H9 (cell line): Measurements from ENCODE around the gene PNPO. TPM values are rescaled to one million over a fixed set of nuclear protein-coding genes. Genes with fewer than 3 reads are reported as not detected.

ENCODE experiments used
- DNase-seq: peaks from one replicate; pipeline ENCODE4 v3.0.0-alpha.2; 2017
- H2AFZ ChIP-seq: one replicate; pipeline ENCODE4 v1.6.1; 2013; ENCODE audit warnings: mild to moderate bottlenecking, low read length, control low read depth, moderate library complexity
- H2AK5ac ChIP-seq: 2 replicates; pipeline ENCODE4 v1.6.1; 2013; ENCODE audit warnings: low read length, control low read depth, mixed read lengths; ENCODE audit not compliant: insufficient read length
- H2BK120ac ChIP-seq: one replicate; pipeline ENCODE4 v1.6.1; 2013; ENCODE audit warnings: low read depth, mild to moderate bottlenecking, low read length, control low read depth, inconsistent platforms; ENCODE audit not compliant: poor library complexity, severe bottlenecking
- H2BK12ac ChIP-seq: 2 replicates; pipeline ENCODE4 v1.6.1; 2013; ENCODE audit warnings: low read length, control low read depth, mixed read lengths, low read depth; ENCODE audit not compliant: insufficient read length
- H2BK15ac ChIP-seq: 2 replicates; pipeline ENCODE4 v1.6.1; 2013; ENCODE audit warnings: low read depth, low read length, control low read depth
- H2BK20ac ChIP-seq: one replicate; pipeline ENCODE4 v1.6.1; 2013; ENCODE audit warnings: low read depth, mild to moderate bottlenecking, low read length, control low read depth, inconsistent platforms; ENCODE audit not compliant: poor library complexity, severe bottlenecking
- H2BK5ac ChIP-seq: 2 replicates; pipeline ENCODE4 v1.6.1; 2013; ENCODE audit warnings: low read length, control low read depth, mixed read lengths; ENCODE audit not compliant: insufficient read length
- H3K14ac ChIP-seq: 2 replicates; pipeline ENCODE4 v1.6.1; 2013; ENCODE audit warnings: low read length, control low read depth; ENCODE audit not compliant: insufficient read depth
- H3K18ac ChIP-seq: 2 replicates; pipeline ENCODE4 v1.6.1; 2013; ENCODE audit warnings: low read depth, mild to moderate bottlenecking, mixed read lengths, low read length, control low read depth; ENCODE audit not compliant: insufficient read length
- H3K23ac ChIP-seq: 2 replicates; pipeline ENCODE4 v1.6.1; 2013; ENCODE audit warnings: low read length, control low read depth, mixed read lengths, low read depth; ENCODE audit not compliant: insufficient read length
- H3K23me2 ChIP-seq: 2 replicates; pipeline ENCODE4 v1.6.1; 2013; ENCODE audit warnings: low read depth, mild to moderate bottlenecking, mixed read lengths, low read length, control low read depth; ENCODE audit not compliant: insufficient read length, poor library complexity, severe bottlenecking
- H3K27ac ChIP-seq: 2 replicates; pipeline ENCODE4 v1.5.1; 2013; ENCODE audit warnings: low read length, control low read depth, mixed read lengths, low read depth; ENCODE audit not compliant: insufficient read length
- H3K27me3 ChIP-seq: 2 replicates; pipeline ENCODE4 v1.6.1; 2013; ENCODE audit warnings: low read length, control low read depth, inconsistent platforms; ENCODE audit not compliant: insufficient read depth
- H3K4ac ChIP-seq: 2 replicates; pipeline ENCODE4 v1.6.1; 2013; ENCODE audit warnings: low read depth, mild to moderate bottlenecking, control low read depth, inconsistent platforms, low read length, moderate library complexity
- H3K4me1 ChIP-seq: 2 replicates; pipeline ENCODE4 v1.6.1; 2013; ENCODE audit warnings: low read length, control low read depth, inconsistent platforms; ENCODE audit not compliant: insufficient read depth
- H3K4me2 ChIP-seq: 2 replicates; pipeline ENCODE4 v1.6.1; 2013; ENCODE audit warnings: low read length, control low read depth, mixed read lengths; ENCODE audit not compliant: insufficient read length, insufficient read depth
- H3K56ac ChIP-seq: 2 replicates; pipeline ENCODE4 v1.6.1; 2013; ENCODE audit warnings: low read depth, mild to moderate bottlenecking, mixed read lengths, low read length, control low read depth; ENCODE audit not compliant: insufficient read length
- H3K79me1 ChIP-seq: 2 replicates; pipeline ENCODE4 v1.6.1; 2013; ENCODE audit warnings: low read depth, mild to moderate bottlenecking, moderate library complexity, low read length, control low read depth, inconsistent platforms; ENCODE audit not compliant: insufficient read depth, poor library complexity, severe bottlenecking
- H3K79me2 ChIP-seq: 2 replicates; pipeline ENCODE4 v1.6.1; 2013; ENCODE audit warnings: low read length, control low read depth, inconsistent platforms; ENCODE audit not compliant: insufficient read depth
- H3K9ac ChIP-seq: 2 replicates; pipeline ENCODE4 v1.6.1; 2013; ENCODE audit warnings: low read length, control low read depth, mixed read lengths; ENCODE audit not compliant: insufficient read length; ENCODE audit errors: extremely low read depth
- H3K9me3 ChIP-seq: one replicate; pipeline ENCODE4 v1.6.1; 2013; ENCODE audit warnings: low read depth, low read length, inconsistent platforms; ENCODE audit not compliant: control insufficient read depth
- H3T11ph ChIP-seq: one replicate; pipeline ENCODE4 v1.6.1; 2013; ENCODE audit warnings: mild to moderate bottlenecking, low read length, control low read depth, inconsistent platforms
- H4K20me1 ChIP-seq: one replicate; pipeline ENCODE4 v1.6.1; 2013; ENCODE audit not compliant: control insufficient read depth, insufficient read length, insufficient read depth
- H4K5ac ChIP-seq: 2 replicates; pipeline ENCODE4 v1.6.1; 2013; ENCODE audit warnings: low read depth, mild to moderate bottlenecking, mixed read lengths, low read length, control low read depth; ENCODE audit not compliant: insufficient read length
- H4K8ac ChIP-seq: replicated peaks from 2 replicates; pipeline ENCODE4 v1.6.1; 2013; ENCODE audit warnings: low read length, control low read depth, mixed read lengths, low read depth; ENCODE audit not compliant: insufficient read length
- H4K91ac ChIP-seq: 2 replicates; pipeline ENCODE4 v1.6.1; 2013; ENCODE audit warnings: low read depth, mild to moderate bottlenecking, moderate library complexity, mixed read lengths, low read length, control low read depth; ENCODE audit not compliant: insufficient read length
- H3K27ac Mint-ChIP-seq, 3 experiments: 2 replicates in 2 of 3; 3 replicates in 1 of 3; pipeline ENCODE4 v1.8.0; 2020 to 2021; ENCODE audit warnings: mixed read lengths in 3 of 3, mild to moderate bottlenecking in 1 of 3, moderate library complexity in 1 of 3
- H3K27me3 Mint-ChIP-seq: 2 replicates; pipeline ENCODE4 v1.8.0; 2021; ENCODE audit warnings: low read depth, mild to moderate bottlenecking, moderate library complexity, mixed read lengths
- H3K36me3 Mint-ChIP-seq, 3 experiments: 2 replicates in 2 of 3; 3 replicates in 1 of 3; pipeline ENCODE4 v1.8.0; 2020 to 2021; ENCODE audit warnings: low read depth in 3 of 3, mixed read lengths in 3 of 3; ENCODE audit not compliant: insufficient read depth in 1 of 3
- H3K4me1 Mint-ChIP-seq, 2 experiments: 2 replicates each; pipeline ENCODE4 v1.8.0; 2020; ENCODE audit warnings: mixed read lengths in 2 of 2
- H3K4me3 Mint-ChIP-seq, 2 experiments: 2 replicates in 1 of 2; 3 replicates in 1 of 2; pipeline ENCODE4 v1.8.0; 2020 to 2021; ENCODE audit warnings: mild to moderate bottlenecking in 2 of 2, mixed read lengths in 2 of 2, moderate library complexity in 1 of 2
- H3K9me3 Mint-ChIP-seq, 2 experiments: 2 replicates in 1 of 2; 3 replicates in 1 of 2; pipeline ENCODE4 v1.8.0; 2020; ENCODE audit warnings: mild to moderate bottlenecking in 2 of 2, mixed read lengths in 2 of 2, moderate library complexity in 1 of 2
- CTCF ChIP-seq: fragments of 200-600 bp; sonication (generic); conservative IDR thresholded peaks from 3 replicates; pipeline ENCODE4 v1.8.0; 2021; ENCODE audit warnings: antibody characterized with exemption, mild to moderate bottlenecking
- WGBS: extraction: QIAGEN DNeasy Blood & Tissue Kit; methylation state at CpG from one replicate; pipeline ENCODE4 v1.1.7; 2013; ENCODE audit warnings: missing lambda C conversion rate, low lambda C conversion rate, mixed read lengths; ENCODE audit not compliant: insufficient read length; ENCODE audit errors: extremely low coverage; 5-methylcytosine and 5-hydroxymethylcytosine counted together
- total RNA-seq: library from RNA; stranded (reverse); gene quantifications from 2 replicates; pipeline ENCODE4 v1.2.1, GENCODE V29; 2021

PNPO gene
- total RNA-seq, 1 experiment from 2014 or later, result 6.7 TPM

GRCh38 chr17:47970725-47971499 lies 29.5 kb downstream of the PNPO start, which contains the start of gene CDK5RAP3:
TSS of gene CDK5RAP3 (plus strand) at chr17:47971113. CDS start at chr17:47971147, 34 bp downstream.
- no peaks in the 10 kb centered on the region for H3K9me3 Mint-ChIP-seq
- H4K8ac ChIP-seq, result no peak within 1 kb of the TSS

More at GRCh38 chr17:47970725-47971499, 29.5 kb downstream of the PNPO start, which contains the start of gene CDK5RAP3:
- Mint-ChIP-seq H3K36me3 (peaks cover 12 to 29% (median 28%) of the 10 kb centered on the region in 3 experiments; a peak in 6 of 7 replicates), H3K27ac (peak within 1 kb of the TSS; percentile 95 to 98 (median 98)), H3K4me3 (peak within 1 kb of the TSS; percentile 89 to 91), H3K27me3 (peaks cover 11% of the 10 kb centered on the region; the same call in 1 of the 2 replicates), H3K4me1 (peaks cover 9 to 13% of the 10 kb centered on the region in 2 experiments)
- H4K5ac ChIP-seq, result no peak within 1 kb of the TSS
- TF ChIP-seq CTCF, result peak; percentile 96
- H3K9ac ChIP-seq, result peak within 1 kb of the TSS; percentile 29
- no peaks in the 10 kb centered on the region for H3K9me3 ChIP-seq
- no peak within 1 kb of the TSS for H3K56ac ChIP-seq
- peak; percentile 100 for DNase-seq
- peak within 1 kb of the TSS; percentile 91 for H2AFZ ChIP-seq
- no peak within 1 kb of the TSS for H2BK12ac ChIP-seq
- no peaks in the 10 kb centered on the region for H3K27me3 ChIP-seq
- peak within 1 kb of the TSS; percentile 91 for H3K18ac ChIP-seq
- H3K23ac ChIP-seq, result no peak within 1 kb of the TSS
- no peaks in the 10 kb centered on the region for H4K20me1 ChIP-seq
- H4K91ac ChIP-seq, result no peak within 1 kb of the TSS
- no peak within 1 kb of the TSS for H3K27ac ChIP-seq
- no peak within 1 kb of the TSS for H3T11ph ChIP-seq
- H3K4me2 ChIP-seq, result peak within 1 kb of the TSS; percentile 65
- no peaks in the 10 kb centered on the region for H3K79me1 ChIP-seq
- H2BK15ac ChIP-seq, result no peak within 1 kb of the TSS
- no peak within 1 kb of the TSS for H2BK5ac ChIP-seq
- peak within 1 kb of the TSS; percentile 92; the same call in 1 of the 2 replicates for H3K14ac ChIP-seq
- H2BK20ac ChIP-seq, result no peak within 1 kb of the TSS
- no peaks in the 10 kb centered on the region for H3K79me2 ChIP-seq
- no peak within 1 kb of the TSS for H3K4ac ChIP-seq
- H2BK120ac ChIP-seq, result no peak within 1 kb of the TSS
- no CpG with 5 or more reads among the region's 62 CpGs for WGBS
- H3K4me1 ChIP-seq, result no peaks in the 10 kb centered on the region
- no peak within 1 kb of the TSS for H2AK5ac ChIP-seq
- H3K23me2 ChIP-seq, result peaks cover 2% of the 10 kb centered on the region
